Liver (tissue), 3 donors: ENCODE measurements around the gene GPR180.

Source experiments
- CTCF ChIP-seq: fragments of 150-350 bp; IDR thresholded peaks from 2 replicates; pipeline ENCODE4 v1.5.1; 2017; ENCODE audit warnings: improper control_type of control experiment, low read depth, low read length; ENCODE audit not compliant: missing input control
- GABPA ChIP-seq, 2 donors: IDR thresholded peaks in 1 of 2; conservative IDR thresholded peaks in 1 of 2; 2 replicates each; pipeline ENCODE4 v1.6.1; 2016; ENCODE audit warnings: antibody characterized with exemption in 2 of 2, mild to moderate bottlenecking in 1 of 2, moderate library complexity in 1 of 2
- HNF4A ChIP-seq, 2 donors: conservative IDR thresholded peaks; 2 replicates each; pipeline ENCODE4 v1.6.1; 2016; ENCODE audit warnings: antibody characterized with exemption in 2 of 2, mild to moderate bottlenecking in 2 of 2
- MAX ChIP-seq: IDR thresholded peaks from 2 replicates; pipeline ENCODE4 v1.6.1; 2016; ENCODE audit warnings: antibody characterized with exemption
- RAD21 ChIP-seq, 2 donors: IDR thresholded peaks; 2 replicates each; pipeline ENCODE4 v1.6.1; 2016; ENCODE audit warnings: antibody characterized with exemption in 2 of 2, mild to moderate bottlenecking in 2 of 2
- RXRA ChIP-seq, 2 donors: IDR thresholded peaks; 2 replicates each; pipeline ENCODE4 v1.6.1; 2017 to 2018; ENCODE audit warnings: antibody characterized with exemption in 2 of 2, mild to moderate bottlenecking in 1 of 2
- YY1 ChIP-seq: IDR thresholded peaks from 2 replicates; pipeline ENCODE4 v1.6.1; 2016; ENCODE audit warnings: antibody characterized with exemption, mild to moderate bottlenecking
- donor health status: healthy.
- donor health status: healthy.

GRCh38 chr13:94583926-94584325, 17.7 kb upstream of the GPR180 start:
- TF ChIP-seq GABPA (IDR thresholded peaks at IDR 0.05 in 1 of 2, conservative IDR thresholded peaks at IDR 0.05 in 1 of 2) (no peak), CTCF (no peak), HNF4A (conservative IDR thresholded peaks at IDR 0.05) (peak in 1 of 2 donors; percentile 29), MAX (no peak), YY1 (no peak), RAD21 (IDR thresholded peaks at IDR 0.05) (no peak), RXRA (IDR thresholded peaks at IDR 0.05) (no peak)
